HEK293T (cell line): ENCODE data around the gene PCSK5.

Source experiments
- CTCF ChIA-PET: fragments of 350-600 bp; formaldehyde crosslinking; extraction: SDS; loops from one replicate; lab custom pipeline; 2021; ENCODE audit warnings: antibody characterized with exemption, inconsistent platforms; lab: Yijun Ruan, JAX
- POLR2A ChIA-PET: fragments of 350-600 bp; formaldehyde crosslinking; extraction: SDS; loops from one replicate; lab custom pipeline; 2020; ENCODE audit warnings: antibody characterized with exemption, inconsistent platforms; lab: Yijun Ruan, JAX
- DNase-seq: peaks from one replicate; pipeline ENCODE4 v3.0.0; 2012; ENCODE audit warnings: mixed read lengths; ENCODE audit errors: extremely low spot score
- ARNT ChIP-seq: fragments of 450-650 bp; IDR thresholded peaks from 2 replicates; pipeline ENCODE4 v1.6.1; 2017; ENCODE audit warnings: mild to moderate bottlenecking
- BHLHE40 ChIP-seq: fragments of 450-650 bp; IDR thresholded peaks from 2 replicates; pipeline ENCODE4 v1.6.1; 2016; ENCODE audit warnings: mild to moderate bottlenecking, moderate library complexity, borderline replicate concordance
- CTBP1 ChIP-seq: fragments of 450-650 bp; IDR thresholded peaks from 2 replicates; pipeline ENCODE4 v1.6.1; 2016; ENCODE audit warnings: borderline replicate concordance
- ELF4 ChIP-seq: fragments of 450-650 bp; IDR thresholded peaks from 2 replicates; pipeline ENCODE4 v1.6.1; 2017; ENCODE audit warnings: antibody characterized with exemption
- FOXA1 ChIP-seq: fragments of 450-650 bp; IDR thresholded peaks from 2 replicates; pipeline ENCODE4 v1.6.1; 2016; ENCODE audit warnings: mild to moderate bottlenecking
- FOXK2 ChIP-seq: fragments of 450-650 bp; IDR thresholded peaks from 2 replicates; pipeline ENCODE4 v1.6.1; 2016; ENCODE audit warnings: mild to moderate bottlenecking
- FOXM1 ChIP-seq: fragments of 450-650 bp; IDR thresholded peaks from 2 replicates; pipeline ENCODE4 v1.6.1; 2017; ENCODE audit warnings: mild to moderate bottlenecking, borderline replicate concordance
- HDGF ChIP-seq: fragments of 450-650 bp; IDR thresholded peaks from 2 replicates; pipeline ENCODE4 v1.6.1; 2017; ENCODE audit warnings: antibody characterized with exemption, borderline replicate concordance
- L3MBTL2 ChIP-seq: fragments of 450-650 bp; conservative IDR thresholded peaks from 2 replicates; pipeline ENCODE4 v1.6.1; 2016; ENCODE audit warnings: mild to moderate bottlenecking
- LEF1 ChIP-seq: fragments of 450-650 bp; IDR thresholded peaks from 2 replicates; pipeline ENCODE4 v1.6.1; 2017; ENCODE audit warnings: mild to moderate bottlenecking, borderline replicate concordance
- NFRKB ChIP-seq: fragments of 450-650 bp; IDR thresholded peaks from 2 replicates; pipeline ENCODE4 v1.6.1; 2016; ENCODE audit warnings: mild to moderate bottlenecking, moderate library complexity
- PKNOX1 ChIP-seq: fragments of 450-650 bp; IDR thresholded peaks from 2 replicates; pipeline ENCODE4 v1.6.1; 2016
- SP1 ChIP-seq: fragments of 450-650 bp; IDR thresholded peaks from 2 replicates; pipeline ENCODE4 v1.6.1; 2017
- SUZ12 ChIP-seq: fragments of 450-650 bp; IDR thresholded peaks from 2 replicates; pipeline ENCODE4 v1.6.1; 2016; ENCODE audit warnings: mild to moderate bottlenecking
- TARDBP ChIP-seq: fragments of 450-650 bp; IDR thresholded peaks from 2 replicates; pipeline ENCODE4 v1.6.1; 2016
- ZNF384 ChIP-seq: fragments of 450-650 bp; IDR thresholded peaks from 2 replicates; pipeline ENCODE4 v1.6.1; 2016

PCSK5 gene

GRCh38 chr9:76150013-76150412 lies 259.5 kb downstream of the PCSK5 start:
- CTCF ChIA-PET, result no interaction called here
- TF ChIP-seq FOXK2, result no peak
- TF ChIP-seq FOXM1, result no peak
- no peak for TF ChIP-seq SP1
- TF ChIP-seq TARDBP, result no peak
- no peak for TF ChIP-seq SUZ12
- no peak for TF ChIP-seq NFRKB
- no peak for TF ChIP-seq LEF1
- TF ChIP-seq L3MBTL2, result no peak
- no peak for TF ChIP-seq ELF4
- TF ChIP-seq BHLHE40, result no peak
- no peak for TF ChIP-seq ZNF384
- no peak for TF ChIP-seq PKNOX1
- POLR2A ChIA-PET, result no interaction called here
- no peak for DNase-seq

GRCh38 chr9:76151267-76151666 lies 260.8 kb downstream of the PCSK5 start:
- POLR2A ChIA-PET, result no interaction called here
- CTCF ChIA-PET, result no interaction called here

GRCh38 chr9:76153339-76153738 lies 262.9 kb downstream of the PCSK5 start:
- DNase-seq, result no peak
- POLR2A ChIA-PET, result no interaction called here
- TF ChIP-seq L3MBTL2 (no peak), BHLHE40 (no peak), FOXA1 (no peak), ELF4 (no peak), LEF1 (no peak), FOXM1 (no peak), ZNF384 (no peak), PKNOX1 (no peak), FOXK2 (no peak), ARNT (no peak), CTBP1 (no peak), HDGF (no peak), SP1 (no peak), SUZ12 (no peak), NFRKB (no peak), TARDBP (no peak)
- CTCF ChIA-PET, result no interaction called here

More at GRCh38 chr9:76151267-76151666, 260.8 kb downstream of the PCSK5 start:
- DNase-seq, result no peak
- TF ChIP-seq LEF1 (no peak), ARNT (no peak), NFRKB (no peak), BHLHE40 (no peak), SP1 (no peak), ZNF384 (no peak), L3MBTL2 (no peak), CTBP1 (no peak), FOXK2 (no peak), ELF4 (no peak), TARDBP (no peak), SUZ12 (no peak), FOXA1 (no peak), HDGF (no peak), PKNOX1 (no peak), FOXM1 (no peak)

DNA sequence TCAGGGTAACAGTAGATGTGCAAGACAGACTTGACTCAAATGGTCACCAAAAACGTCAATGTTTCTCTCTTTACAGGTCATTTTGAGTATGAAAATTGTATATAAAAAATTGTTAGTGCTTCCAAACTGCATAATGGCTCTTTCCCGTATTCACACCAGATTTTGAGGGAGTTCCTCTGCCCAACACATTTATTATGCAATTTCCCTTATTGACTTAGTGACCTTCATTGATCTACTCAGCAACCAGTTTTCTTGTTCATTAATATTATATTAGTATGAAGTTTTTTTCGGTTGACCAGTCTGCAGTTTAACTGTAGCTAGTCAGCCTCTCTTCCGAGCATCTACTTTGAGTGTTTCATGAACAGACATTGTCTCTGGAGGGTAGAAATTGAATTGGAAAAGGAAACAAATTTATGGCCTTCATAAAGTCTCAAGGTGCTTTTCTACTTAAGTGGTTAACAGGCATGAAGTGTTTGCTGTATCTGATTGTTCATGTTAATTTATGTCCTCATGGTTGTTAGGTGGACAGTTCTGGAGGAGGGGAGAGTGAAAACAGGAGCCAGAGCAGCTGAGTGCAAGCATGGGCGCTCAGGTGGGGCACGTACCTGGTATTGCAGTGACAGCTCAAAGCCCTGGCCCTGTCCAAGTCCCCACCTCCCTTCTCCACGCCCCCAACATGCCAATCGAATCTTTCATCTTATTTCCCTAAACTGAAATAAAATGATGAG lies 263.6 kb downstream of the PCSK5 start:
- ChIA-PET POLR2A (no interaction called here), CTCF (interaction anchor here (0.6 kb wide), 1 partner anchor 122 kb away, joined by 4 read pairs; no protein-coding TSS in a partner anchor)
- DNase-seq, result no peak
- TF ChIP-seq ARNT (no peak), ELF4 (no peak), SUZ12 (no peak), PKNOX1 (no peak), L3MBTL2 (no peak), HDGF (no peak), CTBP1 (no peak), FOXM1 (no peak), SP1 (no peak), ZNF384 (no peak), NFRKB (no peak), LEF1 (no peak), FOXA1 (no peak), BHLHE40 (no peak), TARDBP (no peak)

GRCh38 chr9:76155361-76155760 lies 264.9 kb downstream of the PCSK5 start:
- DNase-seq, result no peak
- ChIA-PET CTCF (no interaction called here), POLR2A (no interaction called here)
- no peak for TF ChIP-seq BHLHE40
- TF ChIP-seq PKNOX1, result 0 out of 2 replicates have a peak, but pooled peaks have one; percentile 16
